ENCODE measurements around the gene ABL1. TPM values are rescaled to one million over a fixed set of nuclear protein-coding genes. Genes with fewer than 3 reads are reported as not detected.

Gene ABL1
- total RNA-seq, 1 experiment from 2014 or later: 83.6 TPM

DNA sequence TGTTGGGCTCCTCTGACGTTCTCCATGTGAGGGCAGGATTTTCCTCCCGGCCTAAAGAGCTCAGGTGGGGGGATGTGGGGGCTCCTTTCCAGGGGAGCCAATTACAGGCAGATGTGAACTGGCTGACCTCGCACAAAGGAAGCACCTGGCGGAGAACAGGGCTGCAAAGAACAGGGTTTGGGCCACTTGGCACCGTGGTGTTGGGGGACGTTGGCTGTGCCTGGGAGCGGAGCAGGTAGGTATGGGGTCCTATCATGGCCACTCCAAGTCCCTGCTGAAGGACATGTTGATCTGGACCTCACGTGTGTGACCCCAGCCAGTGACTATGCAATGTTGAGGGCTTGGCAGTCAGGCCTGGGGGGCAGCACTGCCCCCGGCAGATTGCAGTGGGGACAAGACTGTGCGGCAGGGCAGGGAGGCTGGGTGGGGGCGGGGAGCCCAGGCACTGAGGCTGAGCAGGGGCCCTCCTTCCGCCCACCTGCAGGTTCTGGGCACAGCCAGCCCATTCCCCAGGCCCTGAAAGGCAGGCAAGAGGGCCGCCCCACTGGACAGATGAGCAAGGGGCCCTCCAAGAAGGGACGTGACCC lies 84.6 kb downstream of the ABL1 start:
- H4K20me1 ChIP-seq (ENCODE audit: control insufficient read depth, insufficient read depth, insufficient read length): no peaks in the 10 kb centered on the region
- H3K27ac ChIP-seq (ENCODE audit: insufficient read length, low read depth, low read length): no peak overlapping the region
- no peak overlapping the region for H3K18ac ChIP-seq (ENCODE audit: insufficient read length, low read depth, low read length)
- H3K14ac ChIP-seq (ENCODE audit: insufficient read depth, low read length): no peak overlapping the region; the same call in 1 of the 2 replicates
- H2AFZ ChIP-seq (ENCODE audit: low read length): no peak overlapping the region
- DNase-seq: no peak
- H4K5ac ChIP-seq (ENCODE audit: insufficient read length, low read depth, low read length): no peak overlapping the region
- H2BK5ac ChIP-seq (ENCODE audit: insufficient read length, low read length): no peak overlapping the region
- H3K9ac ChIP-seq (ENCODE audit: extremely low read depth, insufficient read length, low read length): no peak overlapping the region
- no peaks in the 10 kb centered on the region for H3K27me3 ChIP-seq (ENCODE audit: insufficient read depth, low read length)
- no peak overlapping the region for H2BK120ac ChIP-seq (ENCODE audit: low read depth, low read length, poor library complexity, severe bottlenecking)
- no peaks in the 10 kb centered on the region; the same call in 1 of the 2 replicates for H3K27me3 Mint-ChIP-seq (ENCODE audit: low read depth)
- H3K4me3 Mint-ChIP-seq: no peak overlapping the region
- H3K27ac Mint-ChIP-seq: no peak overlapping the region
- no peak overlapping the region for H2AK5ac ChIP-seq (ENCODE audit: insufficient read length, low read length)
- H3T11ph ChIP-seq (ENCODE audit: low read length): no peak overlapping the region
- H3K23me2 ChIP-seq (ENCODE audit: insufficient read length, low read depth, low read length, poor library complexity, severe bottlenecking): no peaks in the 10 kb centered on the region
- no peak overlapping the region for H4K8ac ChIP-seq (replicated peaks; ENCODE audit: insufficient read length, low read depth, low read length)
- peaks cover 8 to 37% of the 10 kb centered on the region in 2 experiments for H3K4me1 Mint-ChIP-seq
- no peak overlapping the region for H2BK15ac ChIP-seq (ENCODE audit: low read depth, low read length)
- no CpG with 5 or more reads among the region's 14 CpGs for WGBS (ENCODE audit: extremely low coverage, insufficient read length, low lambda C conversion rate)
- H3K4ac ChIP-seq (ENCODE audit: low read depth, low read length): no peak overlapping the region
- no peaks in the 10 kb centered on the region for H3K9me3 ChIP-seq (ENCODE audit: control insufficient read depth, low read depth, low read length)
- H3K23ac ChIP-seq (ENCODE audit: insufficient read length, low read depth, low read length): no peak overlapping the region
- no peaks in the 10 kb centered on the region for H3K4me1 ChIP-seq (ENCODE audit: insufficient read depth, low read length)
- no peak overlapping the region for H3K56ac ChIP-seq (ENCODE audit: insufficient read length, low read depth, low read length)
- no peaks in the 10 kb centered on the region for H3K9me3 Mint-ChIP-seq
- TF ChIP-seq, protein P1, sequence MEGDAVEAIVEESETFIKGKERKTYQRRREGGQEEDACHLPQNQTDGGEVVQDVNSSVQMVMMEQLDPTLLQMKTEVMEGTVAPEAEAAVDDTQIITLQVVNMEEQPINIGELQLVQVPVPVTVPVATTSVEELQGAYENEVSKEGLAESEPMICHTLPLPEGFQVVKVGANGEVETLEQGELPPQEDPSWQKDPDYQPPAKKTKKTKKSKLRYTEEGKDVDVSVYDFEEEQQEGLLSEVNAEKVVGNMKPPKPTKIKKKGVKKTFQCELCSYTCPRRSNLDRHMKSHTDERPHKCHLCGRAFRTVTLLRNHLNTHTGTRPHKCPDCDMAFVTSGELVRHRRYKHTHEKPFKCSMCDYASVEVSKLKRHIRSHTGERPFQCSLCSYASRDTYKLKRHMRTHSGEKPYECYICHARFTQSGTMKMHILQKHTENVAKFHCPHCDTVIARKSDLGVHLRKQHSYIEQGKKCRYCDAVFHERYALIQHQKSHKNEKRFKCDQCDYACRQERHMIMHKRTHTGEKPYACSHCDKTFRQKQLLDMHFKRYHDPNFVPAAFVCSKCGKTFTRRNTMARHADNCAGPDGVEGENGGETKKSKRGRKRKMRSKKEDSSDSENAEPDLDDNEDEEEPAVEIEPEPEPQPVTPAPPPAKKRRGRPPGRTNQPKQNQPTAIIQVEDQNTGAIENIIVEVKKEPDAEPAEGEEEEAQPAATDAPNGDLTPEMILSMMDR (conservative IDR thresholded peaks at IDR 0.05): no peak
- no peak overlapping the region for H2BK12ac ChIP-seq (ENCODE audit: insufficient read length, low read depth, low read length)
- H3K36me3 Mint-ChIP-seq (ENCODE audit: insufficient read depth in 1 of 3, low read depth in 3 of 3): no peaks in the 10 kb centered on the region
- no peak overlapping the region for H4K91ac ChIP-seq (ENCODE audit: insufficient read length, low read depth, low read length)
- H2BK20ac ChIP-seq (ENCODE audit: low read depth, low read length, poor library complexity, severe bottlenecking): no peak overlapping the region
- H3K79me1 ChIP-seq (ENCODE audit: insufficient read depth, low read depth, low read length, poor library complexity, severe bottlenecking): no peaks in the 10 kb centered on the region
- H3K79me2 ChIP-seq (ENCODE audit: insufficient read depth, low read length): no peaks in the 10 kb centered on the region
- no peak overlapping the region for H3K4me2 ChIP-seq (ENCODE audit: insufficient read depth, insufficient read length, low read length)
